PFSK-1 (cell line): Measurements from ENCODE around the gene NEK10.

Experiments
- POLR2AphosphoS5 ChIP-seq: IDR thresholded peaks from 2 replicates; pipeline ENCODE4 v1.6.1; 2012; ENCODE audit warnings: low read depth, mild to moderate bottlenecking, control low read depth, low read length, moderate library complexity
- SIN3A ChIP-seq: IDR thresholded peaks from 2 replicates; pipeline ENCODE4 v1.6.1; 2012; ENCODE audit warnings: mild to moderate bottlenecking, low read length, moderate library complexity, borderline replicate concordance; ENCODE audit not compliant: insufficient read depth
- TAF1 ChIP-seq: IDR thresholded peaks from 2 replicates; pipeline ENCODE4 v1.6.1; 2012; ENCODE audit warnings: low read length, control low read depth, borderline replicate concordance; ENCODE audit not compliant: insufficient read depth

DNA sequence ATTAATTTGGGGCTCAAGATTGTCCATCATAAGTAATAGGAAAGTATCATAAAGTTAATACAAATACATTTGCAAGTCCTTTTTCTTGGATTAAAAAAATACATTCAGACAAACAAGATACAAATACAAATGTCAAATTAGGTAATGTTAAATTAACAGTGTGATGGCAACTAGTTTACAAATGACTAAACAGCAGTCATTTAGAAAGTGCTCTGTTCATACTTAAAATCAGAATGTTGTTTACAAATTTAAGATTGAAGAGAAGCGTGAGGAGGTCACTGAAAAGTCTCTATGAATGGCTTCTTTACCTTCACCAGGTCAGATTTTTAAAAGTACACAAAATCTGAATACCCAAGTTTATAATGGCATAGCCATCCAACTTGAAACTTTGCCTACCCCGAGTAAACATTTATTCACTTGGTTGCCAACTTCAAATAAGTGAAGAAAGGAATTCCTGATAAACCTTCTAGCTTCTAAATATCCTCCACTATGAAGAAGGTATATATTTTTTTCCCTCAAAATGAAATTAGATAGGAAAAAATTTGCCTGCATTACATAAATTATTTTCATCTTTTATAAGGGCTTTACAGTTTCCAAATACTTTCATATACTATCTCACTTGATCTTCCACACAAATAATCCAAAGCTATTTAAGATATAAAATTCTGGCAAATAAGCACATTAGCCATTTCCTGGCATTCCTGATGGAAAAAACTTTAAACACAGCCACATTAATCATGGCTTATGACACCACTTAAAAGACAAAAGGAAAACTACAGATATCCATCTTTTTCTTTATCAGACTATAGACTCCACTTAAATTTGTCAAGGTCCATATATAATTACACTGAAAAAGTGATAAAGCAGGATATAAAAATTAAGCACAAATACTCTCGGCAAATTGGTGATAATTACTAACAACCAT lies 11.5 kb upstream of the NEK10 start:
- no peak for TF ChIP-seq SIN3A
- no peak for TF ChIP-seq POLR2AphosphoS5
- no peak for TF ChIP-seq TAF1
